Stimulated activated effector memory CD8-positive, alpha-beta T cell treated with anti-CD3 and anti-CD28 coated beads, Interleukin-12 subunit alpha, Interleukin-12 subunit beta, amount 100 ng/mL, for 72 hours (primary cell): Measurements from ENCODE around the gene NSUN3.

Experiments used
- ATAC-seq: fragments of 150-1000 bp; cut with Tn5 transposase; 2 replicates; pipeline ENCODE4 v1.10.0; 2021
- DNase-seq, 2 donors: peaks; one replicate each; pipeline ENCODE4 v3.0.0; 2021 to 2022; ENCODE audit warnings: low spot score in 2 of 2
- H3K27ac Mint-ChIP-seq: one replicate; pipeline ENCODE4 v1.8.0; 2022; ENCODE audit warnings: mild to moderate bottlenecking, mixed read lengths
- H3K36me3 Mint-ChIP-seq: one replicate; pipeline ENCODE4 v1.8.0; 2022; ENCODE audit warnings: mild to moderate bottlenecking, mixed read lengths
- H3K4me1 Mint-ChIP-seq: one replicate; pipeline ENCODE4 v1.8.0; 2022; ENCODE audit warnings: mixed read lengths
- H3K4me3 Mint-ChIP-seq: one replicate; pipeline ENCODE4 v1.8.0; 2022; ENCODE audit warnings: mild to moderate bottlenecking, mixed read lengths
- H3K9me3 Mint-ChIP-seq: one replicate; pipeline ENCODE4 v1.8.0; 2022; ENCODE audit warnings: mixed read lengths

Gene NSUN3

DNA sequence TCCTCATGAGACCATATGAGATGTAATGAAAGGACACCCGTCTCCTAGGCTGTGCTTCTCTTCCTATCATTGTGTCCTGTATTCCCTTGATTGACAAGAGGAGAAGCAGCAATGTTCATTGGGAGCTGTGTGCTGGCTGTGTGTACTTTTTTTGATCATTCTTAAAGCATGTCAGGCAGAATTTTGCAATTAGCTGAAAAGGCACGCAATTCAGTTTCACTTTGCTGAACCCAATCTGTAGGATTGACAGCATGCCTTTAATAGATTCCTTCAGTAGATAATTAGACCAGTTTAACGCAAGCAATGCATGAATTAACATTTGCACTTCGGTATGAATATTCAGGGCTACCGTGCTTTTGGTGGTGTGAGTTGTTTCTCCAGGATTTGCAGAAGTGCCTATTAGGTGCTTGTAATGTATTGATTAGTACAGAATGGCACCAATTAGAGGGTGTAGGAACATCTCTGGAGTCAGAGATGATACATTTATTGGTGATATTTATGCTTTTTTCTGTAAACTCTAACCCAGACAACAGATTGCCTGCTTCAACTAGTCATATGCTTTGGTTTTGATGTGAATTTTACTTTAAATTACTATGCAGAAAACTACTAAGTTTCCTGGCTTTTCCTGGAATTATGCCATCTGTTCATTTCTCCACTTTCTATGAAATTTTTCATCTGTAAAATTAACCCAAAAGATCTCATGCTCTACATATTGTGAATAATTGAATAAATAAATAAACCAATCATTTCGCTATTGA, 114.3 kb downstream of the NSUN3 start:
- no peak for ATAC-seq
- H3K9me3 Mint-ChIP-seq: no peaks in the 10 kb centered on the region

More for the DNA sequence above, 114.3 kb downstream of the NSUN3 start:
- Mint-ChIP-seq H3K36me3 (no peaks in the 10 kb centered on the region), H3K4me1 (no peaks in the 10 kb centered on the region), H3K4me3 (no peak overlapping the region), H3K27ac (no peak overlapping the region)
- no peak for DNase-seq
